Urinary bladder (tissue), 4 donors: ENCODE data around the gene MAPKBP1. TPM values are rescaled to one million over a fixed set of nuclear protein-coding genes. Genes with fewer than 3 reads are reported as not detected.

Source experiments
- DNase-seq: peaks from one replicate; pipeline ENCODE4 v3.0.0-alpha.2; 2015; ENCODE audit errors: extremely low spot score
- H3K27ac ChIP-seq: one replicate; pipeline ENCODE4 v1.5.1; 2013; ENCODE audit warnings: low read depth, mild to moderate bottlenecking, moderate library complexity
- H3K36me3 ChIP-seq: one replicate; pipeline ENCODE4 v1.6.1; 2013; ENCODE audit warnings: mild to moderate bottlenecking, moderate library complexity; ENCODE audit not compliant: insufficient read depth
- H3K4me1 ChIP-seq: one replicate; pipeline ENCODE4 v1.6.1; 2013; ENCODE audit warnings: mild to moderate bottlenecking, moderate library complexity; ENCODE audit not compliant: insufficient read depth
- H3K4me3 ChIP-seq: one replicate; pipeline ENCODE4 v1.5.1; 2013; ENCODE audit warnings: low read depth, low read length
- WGBS: extraction: QIAGEN DNeasy Blood & Tissue Kit; methylation state at CpG from one replicate; pipeline ENCODE4 v1.1.7; 2013; 5-methylcytosine and 5-hydroxymethylcytosine counted together
- polyA plus RNA-seq: library from polyadenylated mRNA; stranded (reverse); fragments of 200-250 nt; gene quantifications from one replicate; pipeline ENCODE4 v1.2.3, GENCODE V29; 2013
- total RNA-seq: library from RNA; depleted of rRNA; stranded (reverse); fragments of >200 nt; gene quantifications from one replicate; pipeline ENCODE4 v1.2.3, GENCODE V29; 2014
- donor health status: healthy with polysubstance abuse.
- donor health status: healthy.

The MAPKBP1 gene
- total and polyA plus RNA-seq, 2 donors, result 19.1 to 27.7 TPM

- DNase-seq, result no peak
- no peak overlapping the region for H3K27ac ChIP-seq
- 88% methylated on average over 12 of the region's 12 CpGs for WGBS
- no peaks in the 10 kb centered on the region for H3K4me1 ChIP-seq
- H3K4me3 ChIP-seq, result no peak overlapping the region
- H3K36me3 ChIP-seq, result no peaks in the 10 kb centered on the region
These were observed 70.5 kb downstream of the MAPKBP1 start for GRCh38 chr15:41844814-41845213.

GRCh38 chr15:41847206-41847605, 72.9 kb downstream of the MAPKBP1 start:
- no peaks in the 10 kb centered on the region for H3K4me1 ChIP-seq
- DNase-seq, result no peak
- H3K36me3 ChIP-seq, result no peaks in the 10 kb centered on the region
- WGBS, result 93% methylated on average over 14 of the region's 14 CpGs
- H3K27ac ChIP-seq, result no peak overlapping the region
- no peak overlapping the region for H3K4me3 ChIP-seq

- no peak for DNase-seq
- no peaks in the 10 kb centered on the region for H3K4me1 ChIP-seq
- no peak overlapping the region for H3K4me3 ChIP-seq
- H3K36me3 ChIP-seq, result no peaks in the 10 kb centered on the region
- no peak overlapping the region for H3K27ac ChIP-seq
- 96% methylated on average over 9 of the region's 9 CpGs for WGBS
These were observed 73.7 kb downstream of the MAPKBP1 start for GRCh38 chr15:41847981-41848380.

GRCh38 chr15:41848631-41849030, 74.3 kb downstream of the MAPKBP1 start:
- Histone ChIP-seq H3K4me3 (no peak overlapping the region), H3K4me1 (no peaks in the 10 kb centered on the region), H3K36me3 (no peaks in the 10 kb centered on the region), H3K27ac (no peak overlapping the region)
- 83% methylated on average over 10 of the region's 10 CpGs for WGBS
- DNase-seq, result no peak

- Histone ChIP-seq H3K36me3 (no peaks in the 10 kb centered on the region), H3K4me3 (no peak overlapping the region), H3K27ac (no peak overlapping the region), H3K4me1 (no peaks in the 10 kb centered on the region)
- DNase-seq, result no peak
- WGBS, result 76% methylated on average over 6 of the region's 6 CpGs
These were observed 74.9 kb downstream of the MAPKBP1 start for GRCh38 chr15:41849204-41849603.

GRCh38 chr15:41849861-41850260, 75.6 kb downstream of the MAPKBP1 start:
- 64% methylated on average over 8 of the region's 8 CpGs for WGBS
- H3K27ac ChIP-seq, result no peak overlapping the region
- H3K4me1 ChIP-seq, result no peaks in the 10 kb centered on the region
- no peak for DNase-seq
- H3K4me3 ChIP-seq, result no peak overlapping the region
- no peaks in the 10 kb centered on the region for H3K36me3 ChIP-seq

GRCh38 chr15:41850482-41851166, 76.3 kb downstream of the MAPKBP1 start:
- Histone ChIP-seq H3K27ac (no peak overlapping the region), H3K4me1 (no peaks in the 10 kb centered on the region)
- WGBS, result 75% methylated on average over 16 of the region's 16 CpGs

GRCh38 chr15:41851167-41851523, 76.9 kb downstream of the MAPKBP1 start:
- no peak overlapping the region for H3K27ac ChIP-seq
- DNase-seq, result no peak
- H3K4me3 ChIP-seq, result no peak overlapping the region
- H3K36me3 ChIP-seq, result no peaks in the 10 kb centered on the region
- no peaks in the 10 kb centered on the region for H3K4me1 ChIP-seq
- 43% methylated on average over 11 of the region's 11 CpGs for WGBS

More at GRCh38 chr15:41850482-41851166, 76.3 kb downstream of the MAPKBP1 start:
- DNase-seq, result no peak
- Histone ChIP-seq H3K4me3 (no peak overlapping the region), H3K36me3 (no peaks in the 10 kb centered on the region)

GRCh38 chr15:41851755-41852370, 77.6 kb downstream of the MAPKBP1 start:
- no peak overlapping the region for H3K27ac ChIP-seq
- WGBS, result 76% methylated on average over 8 of the region's 8 CpGs
- H3K4me1 ChIP-seq, result no peaks in the 10 kb centered on the region
- no peak overlapping the region for H3K4me3 ChIP-seq
- no peak for DNase-seq
- no peaks in the 10 kb centered on the region for H3K36me3 ChIP-seq

GRCh38 chr15:41852736-41853590, 78.7 kb downstream of the MAPKBP1 start:
- 58% methylated on average over 17 of the region's 17 CpGs for WGBS
- Histone ChIP-seq H3K4me1 (no peaks in the 10 kb centered on the region), H3K4me3 (no peak overlapping the region), H3K36me3 (no peaks in the 10 kb centered on the region), H3K27ac (no peak overlapping the region)
- no peak for DNase-seq

- WGBS, result 71% methylated on average over 10 of the region's 10 CpGs
- Histone ChIP-seq H3K4me3 (no peak overlapping the region), H3K4me1 (no peaks in the 10 kb centered on the region), H3K36me3 (no peaks in the 10 kb centered on the region), H3K27ac (no peak overlapping the region)
- no peak for DNase-seq
These were observed 79.5 kb downstream of the MAPKBP1 start for GRCh38 chr15:41853831-41854230.

- no peak for DNase-seq
- no peaks in the 10 kb centered on the region for H3K36me3 ChIP-seq
- WGBS, result 93% methylated on average over 9 of the region's 9 CpGs
- H3K27ac ChIP-seq, result no peak overlapping the region
- H3K4me1 ChIP-seq, result no peaks in the 10 kb centered on the region
- no peak overlapping the region for H3K4me3 ChIP-seq
These were observed 80.2 kb downstream of the MAPKBP1 start for GRCh38 chr15:41854443-41854842.

- WGBS, result 72% methylated on average over 30 of the region's 30 CpGs
- no peak overlapping the region for H3K4me3 ChIP-seq
- H3K36me3 ChIP-seq, result no peaks in the 10 kb centered on the region
- no peaks in the 10 kb centered on the region for H3K4me1 ChIP-seq
- no peak for DNase-seq
- no peak overlapping the region for H3K27ac ChIP-seq
These were observed 81.1 kb downstream of the MAPKBP1 start for GRCh38 chr15:41855261-41855961.
